Measurements from ENCODE around the gene RGL4.

DNA sequence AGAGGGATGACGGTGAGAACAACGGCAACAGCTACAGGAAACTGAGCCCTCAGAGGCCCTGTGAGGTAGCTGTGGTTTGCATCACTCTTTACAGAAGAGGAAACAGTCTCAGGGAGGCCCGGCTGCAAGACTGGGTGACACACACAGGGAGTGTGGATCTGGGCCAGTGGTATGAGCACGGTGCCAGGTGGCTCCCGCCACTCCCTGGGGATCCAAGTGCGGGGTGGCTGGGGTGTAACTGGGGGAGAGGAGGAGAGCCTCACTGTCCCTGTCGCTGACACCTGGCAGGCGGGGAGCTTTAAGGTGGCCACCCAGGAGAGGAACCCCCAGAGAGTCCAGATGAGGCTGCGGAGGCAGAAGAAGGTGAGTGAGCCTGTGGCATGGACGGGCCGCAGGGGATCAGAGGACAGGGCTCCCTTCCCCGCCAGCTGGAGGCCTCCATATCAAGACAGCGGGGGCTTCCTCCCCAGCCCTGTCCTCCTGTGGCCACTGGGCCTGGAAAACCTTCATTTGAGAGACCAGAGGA is 5.6 kb downstream of the RGL4 start:
- TF ChIP-seq, protein P1, sequence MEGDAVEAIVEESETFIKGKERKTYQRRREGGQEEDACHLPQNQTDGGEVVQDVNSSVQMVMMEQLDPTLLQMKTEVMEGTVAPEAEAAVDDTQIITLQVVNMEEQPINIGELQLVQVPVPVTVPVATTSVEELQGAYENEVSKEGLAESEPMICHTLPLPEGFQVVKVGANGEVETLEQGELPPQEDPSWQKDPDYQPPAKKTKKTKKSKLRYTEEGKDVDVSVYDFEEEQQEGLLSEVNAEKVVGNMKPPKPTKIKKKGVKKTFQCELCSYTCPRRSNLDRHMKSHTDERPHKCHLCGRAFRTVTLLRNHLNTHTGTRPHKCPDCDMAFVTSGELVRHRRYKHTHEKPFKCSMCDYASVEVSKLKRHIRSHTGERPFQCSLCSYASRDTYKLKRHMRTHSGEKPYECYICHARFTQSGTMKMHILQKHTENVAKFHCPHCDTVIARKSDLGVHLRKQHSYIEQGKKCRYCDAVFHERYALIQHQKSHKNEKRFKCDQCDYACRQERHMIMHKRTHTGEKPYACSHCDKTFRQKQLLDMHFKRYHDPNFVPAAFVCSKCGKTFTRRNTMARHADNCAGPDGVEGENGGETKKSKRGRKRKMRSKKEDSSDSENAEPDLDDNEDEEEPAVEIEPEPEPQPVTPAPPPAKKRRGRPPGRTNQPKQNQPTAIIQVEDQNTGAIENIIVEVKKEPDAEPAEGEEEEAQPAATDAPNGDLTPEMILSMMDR (conservative IDR thresholded peaks at IDR 0.05 in 1 of 2, IDR thresholded peaks at IDR 0.05 in 1 of 2; ENCODE audit: extremely low read depth in 1 of 2, insufficient read depth in 1 of 2, low read depth in 1 of 2, low read length in 2 of 2) = no peak
- TF ChIP-seq EZH2 (IDR thresholded peaks at IDR 0.05; ENCODE audit: borderline replicate concordance, low read length) = no peak

Data from mammary epithelial cell (primary cell).